NCI-H510A (cell line): Measurements from ENCODE around the gene MAGEB2.
"Not testable (repeated sequence)": the region's sequence is repeated elsewhere in the genome, so short reads cannot be mapped to it uniquely, and the experiment has no call there.

Experiments
- DNase-seq: peaks from one replicate; lab custom pipeline; 2025; lab: John Stamatoyannopoulos, UW

Gene MAGEB2, protein sequence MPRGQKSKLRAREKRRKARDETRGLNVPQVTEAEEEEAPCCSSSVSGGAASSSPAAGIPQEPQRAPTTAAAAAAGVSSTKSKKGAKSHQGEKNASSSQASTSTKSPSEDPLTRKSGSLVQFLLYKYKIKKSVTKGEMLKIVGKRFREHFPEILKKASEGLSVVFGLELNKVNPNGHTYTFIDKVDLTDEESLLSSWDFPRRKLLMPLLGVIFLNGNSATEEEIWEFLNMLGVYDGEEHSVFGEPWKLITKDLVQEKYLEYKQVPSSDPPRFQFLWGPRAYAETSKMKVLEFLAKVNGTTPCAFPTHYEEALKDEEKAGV

GRCh38 chrX:30215357-30215843 is at the start of gene MAGEB2:
MAGEB2 (plus strand) TSS chrX:30215563; CDS start chrX:30218581, 3,018 bp downstream.
- no peak for DNase-seq

GRCh38 chrX:30170900-30171299 is 44.5 kb upstream of the MAGEB2 start:
- no peak for DNase-seq

DNA sequence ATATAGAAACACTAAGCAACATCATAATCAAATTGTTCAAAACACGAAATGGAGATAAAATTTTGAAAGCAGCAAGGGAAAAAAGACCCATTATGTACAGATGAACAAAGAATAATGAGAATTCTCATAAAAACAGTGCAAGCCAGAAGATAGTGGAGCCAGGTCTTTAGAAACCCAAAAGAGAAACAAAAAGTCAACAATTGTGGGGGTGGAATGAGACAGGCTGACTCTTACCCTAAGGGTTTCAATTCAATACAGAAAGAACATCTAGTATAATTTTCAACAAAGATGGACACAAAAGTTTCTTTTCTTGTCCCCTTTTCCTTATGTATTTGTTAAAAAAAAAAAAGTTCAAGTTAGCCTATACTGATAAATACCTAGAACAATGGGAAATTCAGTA is 34.0 kb upstream of the MAGEB2 start:
- no peak for DNase-seq

- no peak for DNase-seq
Observed at GRCh38 chrX:30183554-30183953, 31.8 kb upstream of the MAGEB2 start.

DNA sequence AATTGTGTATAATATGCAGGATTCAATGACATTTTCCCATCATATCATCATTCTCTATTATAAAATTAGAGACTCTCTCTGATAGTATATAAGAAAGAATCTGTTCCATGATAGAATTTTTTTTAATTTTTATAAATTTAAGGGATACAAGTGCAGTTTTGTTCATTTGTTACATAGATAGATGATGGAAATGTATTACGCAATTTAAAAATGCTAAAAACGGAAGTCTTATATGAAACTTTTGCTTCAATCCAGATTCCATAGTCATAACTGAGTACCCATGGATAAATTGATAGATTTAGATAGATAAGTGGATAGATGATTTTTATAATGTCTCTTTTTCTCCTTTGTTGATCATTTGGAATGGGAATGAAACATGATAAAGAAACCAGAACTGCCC is 24.9 kb upstream of the MAGEB2 start:
- DNase-seq = no peak

GRCh38 chrX:30193910-30194309 is 21.5 kb upstream of the MAGEB2 start:
- not testable (repeated sequence) for DNase-seq

GRCh38 chrX:30196322-30196721 is 19.0 kb upstream of the MAGEB2 start:
- DNase-seq = no peak

GRCh38 chrX:30212172-30212571 is 3.2 kb upstream of the MAGEB2 start:
- DNase-seq = no peak

DNA sequence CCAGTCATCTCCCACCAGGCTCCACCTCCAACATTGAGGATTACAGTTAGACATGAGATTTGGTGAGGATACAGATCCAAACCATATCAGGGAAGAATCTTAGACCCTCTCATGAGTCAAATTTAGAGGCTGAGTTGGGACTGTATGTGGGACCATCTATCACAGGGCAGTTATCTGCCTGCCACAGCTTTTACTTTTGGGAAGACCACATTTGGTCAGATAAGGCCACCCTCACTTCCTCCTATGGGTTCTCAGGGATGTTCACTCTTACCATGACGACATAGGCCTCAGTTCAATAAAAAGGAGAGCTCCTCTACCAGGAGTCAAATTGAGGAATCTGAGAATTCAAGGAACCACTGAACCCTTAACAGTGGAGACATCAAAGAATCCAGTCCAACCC is 2.1 kb downstream of the MAGEB2 start:
- no peak for DNase-seq

DNA sequence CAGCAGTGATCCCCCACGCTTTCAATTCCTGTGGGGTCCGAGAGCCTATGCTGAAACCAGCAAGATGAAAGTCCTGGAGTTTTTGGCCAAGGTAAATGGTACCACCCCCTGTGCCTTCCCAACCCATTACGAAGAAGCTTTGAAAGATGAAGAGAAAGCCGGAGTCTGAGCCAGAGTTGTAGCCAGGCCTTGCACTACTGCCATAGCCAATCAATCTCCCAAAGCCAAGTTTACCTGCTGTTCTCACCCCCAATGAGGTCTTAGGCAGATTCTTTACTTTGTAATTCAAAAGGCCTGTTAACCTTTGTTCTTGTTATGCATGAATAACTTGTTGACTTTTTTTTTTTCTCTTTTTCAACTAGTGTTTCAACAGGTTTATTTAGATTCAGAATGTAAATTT is 4.0 kb downstream of the MAGEB2 start:
- DNase-seq = no peak

- DNase-seq = no peak
Observed at GRCh38 chrX:30220661-30221060, 5.3 kb downstream of the MAGEB2 start.

DNA sequence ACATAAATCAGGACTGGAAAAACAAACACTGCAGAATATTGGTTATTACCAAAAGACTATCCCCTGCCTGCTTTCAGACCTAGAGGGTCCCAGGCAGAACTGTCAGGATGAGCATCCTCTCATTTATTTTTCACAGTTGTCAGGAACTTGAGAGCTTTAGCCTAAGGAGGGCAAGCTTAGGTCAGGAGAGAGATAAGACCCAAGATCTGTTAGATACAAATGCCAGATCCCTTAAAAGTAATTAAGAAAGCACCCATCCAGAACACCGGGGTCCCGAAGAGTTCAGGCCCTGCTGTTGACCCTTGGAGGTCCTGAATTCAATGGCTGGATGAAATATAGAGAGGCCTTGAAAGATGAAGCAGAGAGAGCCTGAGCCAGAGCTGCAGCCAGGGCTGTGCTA is 9.2 kb downstream of the MAGEB2 start:
- no peak for DNase-seq

- DNase-seq = no peak
Observed at GRCh38 chrX:30228526-30228925, 13.2 kb downstream of the MAGEB2 start.

DNA sequence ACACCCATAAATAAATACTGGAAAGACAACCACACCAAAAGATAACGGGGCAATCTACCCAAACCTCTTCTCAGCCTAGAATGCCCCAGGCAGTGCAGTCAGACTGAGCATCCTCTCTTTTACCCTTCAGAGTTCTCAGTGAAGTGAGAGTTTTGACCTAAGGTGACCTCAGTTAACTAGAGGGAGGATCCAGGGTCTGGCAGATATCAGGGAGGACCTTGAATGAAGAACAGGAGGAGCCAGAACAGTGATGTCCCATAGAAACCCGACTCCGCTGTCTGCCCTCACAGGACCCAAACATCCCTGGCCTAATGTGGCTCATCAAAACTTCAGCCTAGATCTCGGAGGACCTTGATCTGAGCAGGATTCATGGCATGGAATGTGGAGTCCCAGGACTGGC is 15.0 kb downstream of the MAGEB2 start, which contains the start of gene MAGEB3:
MAGEB3 (plus strand) TSS at position 263 of the 400 bp plus-strand sequence. CDS start 5,268 bp downstream, outside the sequence.
- no peak for DNase-seq

DNA sequence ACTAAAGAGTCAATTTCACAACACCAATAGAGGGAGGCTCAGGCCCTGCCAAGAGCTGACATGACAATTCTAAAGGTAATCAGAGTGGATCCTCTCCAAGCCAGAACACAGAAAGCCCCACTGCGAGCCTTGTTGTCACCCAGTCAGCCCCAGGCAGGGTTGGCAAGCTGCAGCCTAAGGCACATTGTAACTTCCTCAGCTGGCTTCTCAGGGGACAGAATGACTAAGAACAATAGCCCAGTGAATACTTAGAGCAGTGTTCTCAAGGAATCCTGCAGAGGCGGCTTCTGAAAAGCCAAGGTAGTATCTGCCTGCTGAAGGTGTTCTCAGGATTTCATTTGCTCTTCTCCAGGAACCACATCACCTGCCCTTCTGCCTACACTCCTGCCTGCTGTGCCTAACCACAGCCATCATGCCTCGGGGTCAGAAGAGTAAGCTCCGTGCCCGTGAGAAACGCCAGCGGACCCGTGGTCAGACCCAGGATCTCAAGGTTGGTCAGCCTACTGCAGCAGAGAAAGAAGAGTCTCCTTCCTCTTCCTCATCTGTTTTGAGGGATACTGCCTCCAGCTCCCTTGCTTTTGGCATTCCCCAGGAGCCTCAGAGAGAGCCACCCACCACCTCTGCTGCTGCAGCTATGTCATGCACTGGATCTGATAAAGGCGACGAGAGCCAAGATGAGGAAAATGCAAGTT is 26.5 kb downstream of the MAGEB2 start, which contains the start of gene MAGEB4:
MAGEB4 (plus strand) TSS at position 277 of the 692 bp plus-strand sequence; CDS start at position 413, 136 bp downstream.
- no peak for DNase-seq

DNA sequence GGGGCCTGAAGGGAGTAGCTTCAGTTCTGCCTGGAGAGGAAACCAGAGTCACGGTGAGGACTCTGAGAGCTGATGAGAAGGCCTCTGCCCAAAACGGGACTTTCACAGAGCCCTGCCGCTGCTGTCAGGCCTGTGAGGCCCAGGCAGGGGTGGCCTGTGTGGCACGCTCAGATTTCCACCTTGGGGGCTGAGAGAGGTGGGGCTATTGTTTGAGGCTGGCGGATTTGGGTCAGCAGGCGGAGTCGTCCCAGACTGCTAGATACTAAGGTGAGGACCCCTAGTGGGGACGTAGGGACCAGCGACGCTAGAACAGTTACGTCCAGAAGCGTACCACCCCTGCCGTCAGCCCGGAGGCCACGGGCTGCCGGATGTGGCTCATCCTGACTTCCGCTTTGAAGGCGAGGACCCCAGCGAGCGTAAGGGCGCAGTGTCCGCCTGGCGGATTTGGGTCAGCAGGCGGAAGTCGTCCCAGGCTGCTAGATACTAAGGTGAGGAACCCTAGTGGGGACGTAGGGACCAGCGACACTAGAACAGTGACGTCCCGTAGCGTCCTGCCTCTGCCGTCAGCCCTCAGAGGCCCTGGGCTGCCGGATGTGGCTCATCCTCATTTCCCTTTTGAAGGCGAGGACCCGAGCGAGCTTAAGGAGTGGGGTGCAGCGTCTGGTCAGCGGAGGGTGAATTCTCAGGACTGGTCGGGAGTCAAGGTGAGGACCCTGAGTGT is 31.6 kb downstream of the MAGEB2 start, which contains the start of gene MAGEB1:
MAGEB1 (plus strand) TSS at position 378 of the 721 bp plus-strand sequence. CDS start 3,348 bp downstream, outside the sequence.
- DNase-seq = no peak

DNA sequence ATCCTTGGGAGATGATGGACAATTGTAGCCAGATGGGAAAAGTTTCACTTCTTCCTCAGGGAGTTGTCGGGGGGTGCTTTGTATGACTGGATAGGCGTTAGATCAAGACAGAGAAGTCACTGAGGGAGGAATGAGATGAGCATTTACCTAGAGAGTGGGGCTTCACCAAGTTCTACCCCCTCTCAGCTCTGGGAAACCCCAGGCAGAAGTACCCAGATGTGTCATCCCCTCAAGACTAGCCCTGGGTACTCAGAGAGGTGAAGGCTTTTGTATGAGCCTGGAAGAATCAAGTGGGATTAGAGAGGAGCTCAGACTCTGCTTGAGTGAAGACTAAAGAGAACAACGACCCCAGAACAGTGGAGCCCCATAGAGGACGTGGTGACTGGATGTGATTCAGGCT is 33.5 kb downstream of the MAGEB2 start:
- DNase-seq = no peak

DNA sequence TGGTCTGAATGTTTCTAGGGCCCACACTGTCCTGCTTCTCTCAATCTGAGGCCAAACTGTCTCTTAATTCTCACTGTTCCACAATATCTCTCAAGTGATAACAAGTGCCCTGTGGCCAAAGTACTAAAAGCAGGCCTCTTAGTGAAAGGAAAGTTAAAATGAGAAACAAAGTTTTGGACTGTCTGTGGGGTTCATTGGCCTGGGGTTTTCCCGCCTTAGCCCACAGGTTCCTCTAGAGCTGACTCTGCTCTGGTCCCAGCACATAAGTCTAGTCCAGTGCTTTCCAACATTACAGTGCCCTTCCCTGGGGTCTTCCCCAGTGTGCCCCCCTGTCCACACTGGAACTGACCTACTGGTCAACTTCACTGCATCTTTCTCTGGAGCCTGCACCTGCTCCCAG is 37.9 kb downstream of the MAGEB2 start:
- no peak for DNase-seq

DNA sequence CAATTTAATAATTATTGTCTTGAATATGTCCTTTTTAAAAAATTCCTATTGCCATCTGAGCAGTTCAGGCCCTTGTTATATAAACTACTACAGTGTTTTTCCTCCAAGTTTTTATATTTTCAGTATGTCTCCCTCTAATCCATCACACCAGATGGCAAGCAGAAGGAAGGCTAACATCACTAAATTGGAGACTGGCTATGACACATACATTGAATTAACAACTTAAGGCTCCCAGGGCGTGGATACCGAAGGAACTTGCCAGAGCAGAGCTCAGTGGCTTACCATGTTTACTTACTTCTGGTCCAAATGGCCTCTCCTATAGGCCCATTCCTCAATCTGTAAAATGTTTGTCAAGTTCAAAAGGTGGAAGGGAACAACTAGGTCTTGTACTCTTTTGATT is 44.6 kb downstream of the MAGEB2 start:
- no peak for DNase-seq

DNA sequence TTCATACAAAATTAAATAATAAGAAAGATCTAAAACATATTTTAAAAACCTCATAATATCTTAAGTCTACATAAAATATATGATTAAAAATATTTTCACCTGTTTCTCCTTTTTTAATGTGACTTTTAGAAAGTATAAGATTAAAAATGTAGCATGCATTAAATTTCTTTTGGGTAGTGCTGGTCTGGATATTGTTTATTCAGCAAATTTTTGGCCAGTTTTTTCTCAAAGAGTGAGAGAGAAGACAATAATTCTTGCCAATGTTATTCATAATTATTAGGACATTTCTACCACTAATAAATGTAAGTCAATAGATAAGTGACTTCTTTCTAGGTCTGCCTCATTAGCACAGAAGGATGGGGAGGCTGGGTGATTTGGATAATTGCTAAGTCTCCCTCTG is 45.6 kb downstream of the MAGEB2 start:
- DNase-seq = no peak

DNA sequence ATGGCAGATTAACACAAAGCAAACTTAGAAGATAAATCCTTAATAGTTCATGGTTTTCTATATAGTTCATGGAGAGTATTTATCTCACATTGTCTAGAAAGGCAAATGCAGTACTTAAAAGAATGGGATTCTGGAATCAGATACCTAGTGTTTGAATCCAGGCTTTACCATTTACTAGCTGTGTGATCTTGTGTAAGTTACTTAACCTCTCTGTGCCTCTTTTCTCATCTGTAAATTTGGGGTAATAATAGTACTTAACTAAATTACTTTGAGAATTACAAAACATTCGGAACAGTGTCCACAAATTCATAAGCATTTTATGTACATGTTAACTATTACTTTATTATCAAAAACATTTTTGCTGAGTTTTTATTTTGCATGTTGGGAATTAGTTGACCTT is 47.4 kb downstream of the MAGEB2 start:
- no peak for DNase-seq
